Liver (tissue), 9 donors: ENCODE results near the gene ZNF782. TPM values are rescaled to one million over a fixed set of nuclear protein-coding genes. Genes with fewer than 3 reads are reported as not detected.

Source experiments
- DNase-seq: peaks from one replicate; pipeline ENCODE4 v3.0.0-alpha.2; 2017; ENCODE audit warnings: low spot score
- H3K27ac ChIP-seq, 2 donors: one replicate each; pipeline ENCODE4 v1.7.0; 2013; ENCODE audit warnings: inconsistent platforms in 2 of 2, low read length in 2 of 2, control low read depth in 1 of 2, low read depth in 1 of 2, mild to moderate bottlenecking in 1 of 2
- H3K27me3 ChIP-seq, 4 donors: one replicate each; pipeline versions ENCODE4 v1.6.1 to v1.7.0; 2013; ENCODE audit warnings: low read length in 3 of 4, inconsistent platforms in 1 of 4, mild to moderate bottlenecking in 1 of 4, moderate library complexity in 1 of 4; ENCODE audit not compliant: control insufficient read depth in 4 of 4, insufficient read depth in 4 of 4
- H3K36me3 ChIP-seq, 4 donors: one replicate each; pipeline versions ENCODE4 v1.6.1 to v1.7.0; 2013; ENCODE audit warnings: low read length in 3 of 4, mild to moderate bottlenecking in 3 of 4, low read depth in 1 of 4, moderate library complexity in 1 of 4; ENCODE audit not compliant: control insufficient read depth in 4 of 4, insufficient read depth in 3 of 4
- H3K4me1 ChIP-seq, 4 donors: one replicate each; pipeline versions ENCODE4 v1.6.1 to v1.7.0; 2013; ENCODE audit warnings: low read length in 3 of 4, mild to moderate bottlenecking in 3 of 4, moderate library complexity in 1 of 4; ENCODE audit not compliant: control insufficient read depth in 4 of 4, insufficient read depth in 4 of 4
- H3K4me3 ChIP-seq, 3 donors: one replicate each; pipeline versions ENCODE4 v1.6.1 to v1.7.0; 2013; ENCODE audit warnings: low read length in 3 of 3, control low read depth in 1 of 3, low read depth in 1 of 3, mild to moderate bottlenecking in 1 of 3
- H3K9ac ChIP-seq, 2 donors: one replicate each; pipeline ENCODE4 v1.7.0; 2013; ENCODE audit warnings: low read length in 2 of 2, mild to moderate bottlenecking in 2 of 2, moderate library complexity in 2 of 2, control low read depth in 1 of 2, low read depth in 1 of 2
- H3K9me3 ChIP-seq, 4 donors: one replicate each; pipeline versions ENCODE4 v1.6.1 to v1.7.0; 2013; ENCODE audit warnings: low read length in 3 of 4; ENCODE audit not compliant: control insufficient read depth in 4 of 4
- EGR1 ChIP-seq, 2 donors: IDR thresholded peaks; 2 replicates each; pipeline ENCODE4 v1.6.1; 2016 to 2018; ENCODE audit warnings: antibody characterized with exemption in 2 of 2, low read depth in 2 of 2
- FOXA2 ChIP-seq: IDR thresholded peaks from 2 replicates; pipeline ENCODE4 v1.6.1; 2016; ENCODE audit warnings: antibody characterized with exemption
- GABPA ChIP-seq, 2 donors: IDR thresholded peaks in 1 of 2; conservative IDR thresholded peaks in 1 of 2; 2 replicates each; pipeline ENCODE4 v1.6.1; 2016; ENCODE audit warnings: antibody characterized with exemption in 2 of 2, mild to moderate bottlenecking in 1 of 2, moderate library complexity in 1 of 2
- HNF4A ChIP-seq, 2 donors: conservative IDR thresholded peaks; 2 replicates each; pipeline ENCODE4 v1.6.1; 2016; ENCODE audit warnings: antibody characterized with exemption in 2 of 2, mild to moderate bottlenecking in 2 of 2
- HNF4G ChIP-seq: IDR thresholded peaks from 2 replicates; pipeline ENCODE4 v1.6.1; 2016; ENCODE audit warnings: antibody characterized with exemption
- JUND ChIP-seq, 2 donors: IDR thresholded peaks; 2 replicates each; pipeline ENCODE4 v1.6.1; 2016; ENCODE audit warnings: antibody characterized with exemption in 2 of 2
- NR2F2 ChIP-seq: IDR thresholded peaks from 2 replicates; pipeline ENCODE4 v1.6.1; 2016; ENCODE audit warnings: antibody characterized with exemption
- RAD21 ChIP-seq, 2 donors: IDR thresholded peaks; 2 replicates each; pipeline ENCODE4 v1.6.1; 2016; ENCODE audit warnings: antibody characterized with exemption in 2 of 2, mild to moderate bottlenecking in 2 of 2
- RXRA ChIP-seq, 2 donors: IDR thresholded peaks; 2 replicates each; pipeline ENCODE4 v1.6.1; 2017 to 2018; ENCODE audit warnings: antibody characterized with exemption in 2 of 2, mild to moderate bottlenecking in 1 of 2
- SP1 ChIP-seq: IDR thresholded peaks from 2 replicates; pipeline ENCODE4 v1.6.1; 2018; ENCODE audit warnings: antibody characterized with exemption, mild to moderate bottlenecking
- TAF1 ChIP-seq: conservative IDR thresholded peaks from 2 replicates; pipeline ENCODE4 v1.6.1; 2016; ENCODE audit warnings: antibody characterized with exemption, mild to moderate bottlenecking
- YY1 ChIP-seq: IDR thresholded peaks from 2 replicates; pipeline ENCODE4 v1.6.1; 2016; ENCODE audit warnings: antibody characterized with exemption, mild to moderate bottlenecking
- WGBS: extraction: QIAGEN DNeasy Blood & Tissue Kit; methylation state at CpG from one replicate; pipeline ENCODE4 v1.1.7; 2013; 5-methylcytosine and 5-hydroxymethylcytosine counted together
- polyA plus RNA-seq, 2 donors: library from polyadenylated mRNA; stranded (reverse) in 1 of 2; unstranded in 1 of 2; fragments of 200-250 nt in 1 of 2; fragments of >200 nt in 1 of 2; fragmentation: Nextera tagmentation in 1 of 2; extraction: Ambion mirVana in 1 of 2; gene quantifications; one replicate each; pipeline versions ENCODE4 v1.2.1 to v1.2.3, GENCODE V29; 2013 to 2015
- total RNA-seq, 2 donors: library from RNA; depleted of rRNA; stranded (reverse); fragments of >200 nt; gene quantifications; one replicate each; pipeline ENCODE4 v1.2.3, GENCODE V29; 2014
- TF ChIP-seq, protein P1 (sequence below): IDR thresholded peaks from 2 replicates; pipeline ENCODE4 v1.6.1; 2016; ENCODE audit warnings: antibody characterized with exemption
- TF ChIP-seq, protein P2 (sequence below): fragments of 150-350 bp; IDR thresholded peaks from 2 replicates; pipeline ENCODE4 v1.5.1; 2017; ENCODE audit warnings: improper control_type of control experiment, low read depth, low read length; ENCODE audit not compliant: missing input control
- TF ChIP-seq, protein P3 (sequence below): IDR thresholded peaks from 2 replicates; pipeline ENCODE4 v1.6.1; 2016; ENCODE audit warnings: antibody characterized with exemption
- TF ChIP-seq, protein P4 (sequence below): IDR thresholded peaks from 2 replicates; pipeline ENCODE4 v1.6.1; 2016; ENCODE audit warnings: antibody characterized with exemption
- donor health status: healthy.
- donor health status: healthy.
- donor health status: healthy.
- donor health status: healthy.
- donor health status: healthy.

ZNF782 gene
- total and polyA plus RNA-seq, 4 donors: 0.70 to 7.4 (median 2.1) TPM

DNA sequence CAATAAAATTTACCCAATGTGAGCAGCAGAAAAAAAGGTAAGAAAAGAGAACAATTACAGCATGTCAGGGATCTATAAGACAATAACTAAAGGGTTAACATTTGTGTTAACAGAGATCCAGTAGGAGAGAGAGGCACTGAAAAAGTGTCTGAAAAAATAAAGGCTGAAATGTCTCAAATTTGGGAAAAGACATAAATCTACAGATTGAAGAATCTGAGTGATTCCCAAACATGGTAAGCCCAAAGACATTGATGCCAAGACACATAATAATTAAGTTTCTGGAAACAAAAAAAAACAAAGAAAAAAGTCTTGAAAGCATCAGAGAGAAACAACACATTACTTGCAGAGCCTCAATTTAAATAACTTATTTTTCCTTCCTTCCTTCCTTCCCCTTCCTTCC, 31.1 kb upstream of the ZNF782 start:
- no peak for TF ChIP-seq EGR1 (IDR thresholded peaks at IDR 0.05; ENCODE audit: low read depth in 2 of 2)
- TF ChIP-seq, protein P1, sequence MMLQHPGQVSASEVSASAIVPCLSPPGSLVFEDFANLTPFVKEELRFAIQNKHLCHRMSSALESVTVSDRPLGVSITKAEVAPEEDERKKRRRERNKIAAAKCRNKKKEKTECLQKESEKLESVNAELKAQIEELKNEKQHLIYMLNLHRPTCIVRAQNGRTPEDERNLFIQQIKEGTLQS: no peak
- TF ChIP-seq JUND (IDR thresholded peaks at IDR 0.05): no peak
- TF ChIP-seq YY1: no peak
- TF ChIP-seq TAF1: no peak
- TF ChIP-seq NR2F2: no peak
- TF ChIP-seq, protein P2, sequence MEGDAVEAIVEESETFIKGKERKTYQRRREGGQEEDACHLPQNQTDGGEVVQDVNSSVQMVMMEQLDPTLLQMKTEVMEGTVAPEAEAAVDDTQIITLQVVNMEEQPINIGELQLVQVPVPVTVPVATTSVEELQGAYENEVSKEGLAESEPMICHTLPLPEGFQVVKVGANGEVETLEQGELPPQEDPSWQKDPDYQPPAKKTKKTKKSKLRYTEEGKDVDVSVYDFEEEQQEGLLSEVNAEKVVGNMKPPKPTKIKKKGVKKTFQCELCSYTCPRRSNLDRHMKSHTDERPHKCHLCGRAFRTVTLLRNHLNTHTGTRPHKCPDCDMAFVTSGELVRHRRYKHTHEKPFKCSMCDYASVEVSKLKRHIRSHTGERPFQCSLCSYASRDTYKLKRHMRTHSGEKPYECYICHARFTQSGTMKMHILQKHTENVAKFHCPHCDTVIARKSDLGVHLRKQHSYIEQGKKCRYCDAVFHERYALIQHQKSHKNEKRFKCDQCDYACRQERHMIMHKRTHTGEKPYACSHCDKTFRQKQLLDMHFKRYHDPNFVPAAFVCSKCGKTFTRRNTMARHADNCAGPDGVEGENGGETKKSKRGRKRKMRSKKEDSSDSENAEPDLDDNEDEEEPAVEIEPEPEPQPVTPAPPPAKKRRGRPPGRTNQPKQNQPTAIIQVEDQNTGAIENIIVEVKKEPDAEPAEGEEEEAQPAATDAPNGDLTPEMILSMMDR: no peak
- no peak for TF ChIP-seq HNF4A (conservative IDR thresholded peaks at IDR 0.05)
- TF ChIP-seq RAD21 (IDR thresholded peaks at IDR 0.05): no peak
- TF ChIP-seq, protein P3, sequence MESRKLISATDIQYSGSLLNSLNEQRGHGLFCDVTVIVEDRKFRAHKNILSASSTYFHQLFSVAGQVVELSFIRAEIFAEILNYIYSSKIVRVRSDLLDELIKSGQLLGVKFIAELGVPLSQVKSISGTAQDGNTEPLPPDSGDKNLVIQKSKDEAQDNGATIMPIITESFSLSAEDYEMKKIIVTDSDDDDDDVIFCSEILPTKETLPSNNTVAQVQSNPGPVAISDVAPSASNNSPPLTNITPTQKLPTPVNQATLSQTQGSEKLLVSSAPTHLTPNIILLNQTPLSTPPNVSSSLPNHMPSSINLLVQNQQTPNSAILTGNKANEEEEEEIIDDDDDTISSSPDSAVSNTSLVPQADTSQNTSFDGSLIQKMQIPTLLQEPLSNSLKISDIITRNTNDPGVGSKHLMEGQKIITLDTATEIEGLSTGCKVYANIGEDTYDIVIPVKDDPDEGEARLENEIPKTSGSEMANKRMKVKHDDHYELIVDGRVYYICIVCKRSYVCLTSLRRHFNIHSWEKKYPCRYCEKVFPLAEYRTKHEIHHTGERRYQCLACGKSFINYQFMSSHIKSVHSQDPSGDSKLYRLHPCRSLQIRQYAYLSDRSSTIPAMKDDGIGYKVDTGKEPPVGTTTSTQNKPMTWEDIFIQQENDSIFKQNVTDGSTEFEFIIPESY: no peak
- TF ChIP-seq SP1: no peak
- TF ChIP-seq RXRA (IDR thresholded peaks at IDR 0.05): no peak
- TF ChIP-seq HNF4G: no peak
- TF ChIP-seq, protein P4, sequence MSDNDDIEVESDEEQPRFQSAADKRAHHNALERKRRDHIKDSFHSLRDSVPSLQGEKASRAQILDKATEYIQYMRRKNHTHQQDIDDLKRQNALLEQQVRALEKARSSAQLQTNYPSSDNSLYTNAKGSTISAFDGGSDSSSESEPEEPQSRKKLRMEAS: no peak
- TF ChIP-seq FOXA2: no peak
- Histone ChIP-seq H3K9me3 (no peaks in the 10 kb centered on the region), H3K4me3 (no peak overlapping the region), H3K27ac (no peak overlapping the region), H3K36me3 (no peaks in the 10 kb centered on the region), H3K9ac (no peak overlapping the region), H3K27me3 (no peaks in the 10 kb centered on the region), H3K4me1 (no peaks in the 10 kb centered on the region)
- no peak for DNase-seq

DNA sequence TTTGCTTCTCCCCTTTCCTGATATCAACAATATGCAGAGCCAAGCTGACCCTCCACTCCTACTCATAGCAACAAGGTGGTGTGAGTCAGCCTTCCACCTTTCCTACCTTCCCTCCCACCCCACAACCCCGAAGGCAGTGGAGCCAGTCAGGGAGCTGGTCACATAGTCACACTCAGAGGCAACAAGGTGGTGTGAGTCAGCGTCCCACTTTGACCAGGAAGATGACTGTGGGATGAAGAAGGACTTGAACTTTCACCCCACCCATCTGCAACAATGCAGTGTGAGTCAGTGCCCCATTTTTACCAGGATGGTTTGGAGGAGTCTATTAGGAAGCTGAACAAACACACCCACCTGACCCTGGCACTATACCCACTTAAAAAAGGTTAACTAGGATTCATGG, 30.1 kb upstream of the ZNF782 start:
- Histone ChIP-seq H3K27me3 (no peaks in the 10 kb centered on the region), H3K4me3 (no peak overlapping the region), H3K36me3 (no peaks in the 10 kb centered on the region), H3K27ac (no peak overlapping the region), H3K9me3 (no peaks in the 10 kb centered on the region), H3K9ac (no peak overlapping the region), H3K4me1 (no peaks in the 10 kb centered on the region)
- TF ChIP-seq, protein P1: no peak
- TF ChIP-seq GABPA (IDR thresholded peaks at IDR 0.05 in 1 of 2, conservative IDR thresholded peaks at IDR 0.05 in 1 of 2): no peak
- no peak for TF ChIP-seq NR2F2
- TF ChIP-seq HNF4A (conservative IDR thresholded peaks at IDR 0.05): no peak
- TF ChIP-seq YY1: no peak
- TF ChIP-seq, protein P4: no peak
- no peak for TF ChIP-seq FOXA2
- TF ChIP-seq EGR1 (IDR thresholded peaks at IDR 0.05; ENCODE audit: low read depth in 2 of 2): no peak
- no peak for TF ChIP-seq RAD21 (IDR thresholded peaks at IDR 0.05)
- DNase-seq: no peak
- 72% methylated on average over 2 of the region's 2 CpGs for WGBS
